Stimulated activated CD8-positive, alpha-beta memory T cell treated with anti-CD3 and anti-CD28 coated beads, Interleukin-4, amount 100 ng/mL, for 24 hours (primary cell): ENCODE measurements around the gene DNAJC13.
"Not testable (repeated sequence)": the region's sequence is repeated elsewhere in the genome, so short reads cannot be mapped to it uniquely, and the experiment has no call there.

Source experiments
- DNase-seq: peaks from one replicate; pipeline ENCODE4 v3.0.0-alpha.2; 2020; ENCODE audit warnings: low read depth

Gene DNAJC13, protein sequence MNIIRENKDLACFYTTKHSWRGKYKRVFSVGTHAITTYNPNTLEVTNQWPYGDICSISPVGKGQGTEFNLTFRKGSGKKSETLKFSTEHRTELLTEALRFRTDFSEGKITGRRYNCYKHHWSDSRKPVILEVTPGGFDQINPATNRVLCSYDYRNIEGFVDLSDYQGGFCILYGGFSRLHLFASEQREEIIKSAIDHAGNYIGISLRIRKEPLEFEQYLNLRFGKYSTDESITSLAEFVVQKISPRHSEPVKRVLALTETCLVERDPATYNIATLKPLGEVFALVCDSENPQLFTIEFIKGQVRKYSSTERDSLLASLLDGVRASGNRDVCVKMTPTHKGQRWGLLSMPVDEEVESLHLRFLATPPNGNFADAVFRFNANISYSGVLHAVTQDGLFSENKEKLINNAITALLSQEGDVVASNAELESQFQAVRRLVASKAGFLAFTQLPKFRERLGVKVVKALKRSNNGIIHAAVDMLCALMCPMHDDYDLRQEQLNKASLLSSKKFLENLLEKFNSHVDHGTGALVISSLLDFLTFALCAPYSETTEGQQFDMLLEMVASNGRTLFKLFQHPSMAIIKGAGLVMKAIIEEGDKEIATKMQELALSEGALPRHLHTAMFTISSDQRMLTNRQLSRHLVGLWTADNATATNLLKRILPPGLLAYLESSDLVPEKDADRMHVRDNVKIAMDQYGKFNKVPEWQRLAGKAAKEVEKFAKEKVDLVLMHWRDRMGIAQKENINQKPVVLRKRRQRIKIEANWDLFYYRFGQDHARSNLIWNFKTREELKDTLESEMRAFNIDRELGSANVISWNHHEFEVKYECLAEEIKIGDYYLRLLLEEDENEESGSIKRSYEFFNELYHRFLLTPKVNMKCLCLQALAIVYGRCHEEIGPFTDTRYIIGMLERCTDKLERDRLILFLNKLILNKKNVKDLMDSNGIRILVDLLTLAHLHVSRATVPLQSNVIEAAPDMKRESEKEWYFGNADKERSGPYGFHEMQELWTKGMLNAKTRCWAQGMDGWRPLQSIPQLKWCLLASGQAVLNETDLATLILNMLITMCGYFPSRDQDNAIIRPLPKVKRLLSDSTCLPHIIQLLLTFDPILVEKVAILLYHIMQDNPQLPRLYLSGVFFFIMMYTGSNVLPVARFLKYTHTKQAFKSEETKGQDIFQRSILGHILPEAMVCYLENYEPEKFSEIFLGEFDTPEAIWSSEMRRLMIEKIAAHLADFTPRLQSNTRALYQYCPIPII (N-terminal part only)

DNA sequence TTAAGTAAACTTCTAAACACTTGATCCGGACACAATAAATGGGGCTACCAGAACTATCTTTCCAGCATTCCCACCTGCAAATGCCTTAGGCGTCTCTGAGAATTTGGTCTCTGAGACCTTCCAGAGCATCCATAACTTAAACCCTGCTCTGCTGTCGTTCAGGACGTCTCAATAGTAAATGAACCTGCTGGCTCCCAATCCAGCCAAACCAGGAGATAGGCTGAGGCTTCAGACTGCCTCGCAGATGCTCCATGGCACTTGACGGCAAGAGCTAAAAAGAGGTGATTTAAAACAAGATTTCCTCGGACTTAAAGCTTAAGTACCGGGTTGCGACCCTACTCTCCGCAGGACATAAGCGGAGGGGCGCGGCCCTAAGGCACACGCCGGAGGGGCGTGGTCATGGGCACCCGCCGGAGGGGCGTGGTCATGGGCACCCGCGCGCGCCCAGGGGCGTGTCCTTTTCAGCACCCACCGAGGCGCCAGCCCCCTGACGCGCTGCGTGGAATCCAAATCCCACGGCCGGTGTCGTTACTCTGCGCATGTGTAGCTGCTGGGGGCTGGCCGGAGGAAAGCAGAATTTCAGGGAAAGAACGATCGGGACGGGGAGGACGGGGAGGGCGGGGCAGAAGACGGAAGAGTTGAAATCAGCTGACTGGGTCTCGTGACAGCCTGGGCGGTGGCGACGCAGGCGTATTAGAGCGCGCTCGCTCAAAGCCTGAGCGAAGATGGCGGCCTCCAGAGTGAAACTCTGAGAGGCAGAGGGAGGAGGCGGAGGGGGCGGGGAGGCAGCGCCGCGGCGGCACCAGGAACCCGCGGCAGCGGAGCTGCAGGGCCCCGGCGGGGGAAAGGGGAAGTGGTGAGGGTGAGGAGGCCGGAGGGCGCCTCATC, at the start of gene DNAJC13:
DNAJC13 (plus strand) TSS at position 696 of the 888 bp plus-strand sequence. CDS start 17,049 bp downstream, outside the sequence.
- DNase-seq = peak; percentile 86

DNA sequence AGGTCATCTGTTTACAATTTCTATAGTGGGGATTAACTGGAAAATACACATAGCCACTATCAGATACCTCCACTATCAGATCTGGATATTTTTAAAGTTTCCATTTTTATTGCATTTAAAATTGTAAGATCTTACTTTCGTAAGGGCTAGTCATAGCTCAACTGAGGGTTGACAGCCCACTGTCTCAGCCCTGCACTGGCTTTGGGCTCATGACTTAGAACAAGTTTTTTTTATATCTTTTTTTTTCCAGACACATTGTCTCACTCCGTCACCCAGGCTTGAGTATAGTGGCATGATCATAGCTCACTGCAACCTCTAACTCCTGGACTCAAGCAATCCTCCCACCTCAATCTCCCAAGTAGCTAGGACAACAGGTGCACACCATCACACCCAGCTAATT, 48.8 kb upstream of the DNAJC13 start:
- no peak for DNase-seq

DNA sequence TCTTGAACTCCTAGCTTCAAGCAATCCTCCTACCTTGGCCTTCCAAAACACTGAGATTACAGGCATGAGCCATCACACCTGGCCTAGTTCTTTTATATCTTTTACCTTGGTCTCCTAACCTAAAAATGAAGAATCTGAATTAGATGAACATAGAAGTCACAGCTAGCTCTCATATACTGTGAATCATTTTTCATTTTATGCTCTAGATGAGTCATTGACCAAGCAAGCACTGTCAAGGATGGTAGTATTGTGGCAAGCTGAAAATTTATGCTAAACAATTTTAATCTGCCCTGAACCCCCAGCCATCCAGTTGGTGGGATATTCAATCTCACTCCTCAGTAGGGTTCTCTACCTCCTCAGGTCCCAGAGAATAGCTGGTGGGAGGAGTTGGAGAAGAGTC, 48.3 kb upstream of the DNAJC13 start:
- no peak for DNase-seq

DNA sequence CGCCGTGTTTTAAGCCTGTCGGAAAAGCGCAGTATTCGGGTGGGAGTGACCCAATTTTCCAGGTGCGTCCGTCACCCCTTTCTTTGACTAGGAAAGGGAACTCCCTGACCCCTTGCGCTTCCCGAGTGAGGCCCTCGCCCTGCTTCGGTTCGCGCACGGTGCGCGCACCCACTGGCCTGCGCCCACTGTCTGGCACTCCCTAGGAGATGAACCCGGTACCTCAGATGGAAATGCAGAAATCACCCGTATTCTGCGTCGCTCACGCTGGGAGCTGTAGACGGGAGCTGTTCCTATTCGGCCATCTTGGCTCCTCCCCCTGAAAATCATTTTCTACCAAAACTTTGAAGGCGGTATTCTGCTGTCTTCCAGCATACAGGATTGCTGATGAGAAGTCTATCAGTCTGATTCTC, 40.4 kb upstream of the DNAJC13 start:
- DNase-seq = not testable (repeated sequence)

DNA sequence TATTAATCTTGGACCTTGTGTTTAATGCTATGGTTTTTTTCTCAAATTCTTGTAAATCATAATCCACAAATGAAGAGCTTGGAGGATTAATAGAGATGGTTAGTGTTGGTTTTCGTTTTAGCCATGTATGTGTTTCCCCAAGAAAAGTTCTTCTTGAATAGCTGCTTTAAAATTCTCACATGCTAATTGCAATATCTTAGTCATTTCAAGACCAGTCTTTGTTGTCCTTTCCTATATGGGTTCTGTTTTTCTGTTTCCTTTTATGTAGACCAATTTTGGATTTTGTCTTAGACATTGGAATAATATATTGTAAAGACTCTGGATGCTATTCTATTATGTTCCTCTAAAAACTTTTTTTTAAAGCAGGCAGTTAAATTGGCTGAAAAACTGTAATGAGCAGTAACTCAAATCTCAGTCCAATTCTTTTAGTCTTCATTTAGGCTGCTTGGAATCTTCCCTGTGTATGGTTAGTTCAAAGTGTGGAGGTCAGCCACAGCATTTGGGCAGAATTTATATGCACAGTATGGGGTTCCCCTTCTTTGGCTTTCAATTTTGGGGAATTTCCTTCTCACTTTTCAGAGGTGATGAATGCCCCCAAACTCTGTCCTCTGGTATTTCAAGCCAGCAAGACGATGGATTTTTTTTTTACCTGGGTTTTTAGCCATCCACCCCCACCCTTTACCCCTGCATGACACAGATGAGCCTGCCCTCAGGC, 39.1 kb upstream of the DNAJC13 start:
- DNase-seq = no peak

DNA sequence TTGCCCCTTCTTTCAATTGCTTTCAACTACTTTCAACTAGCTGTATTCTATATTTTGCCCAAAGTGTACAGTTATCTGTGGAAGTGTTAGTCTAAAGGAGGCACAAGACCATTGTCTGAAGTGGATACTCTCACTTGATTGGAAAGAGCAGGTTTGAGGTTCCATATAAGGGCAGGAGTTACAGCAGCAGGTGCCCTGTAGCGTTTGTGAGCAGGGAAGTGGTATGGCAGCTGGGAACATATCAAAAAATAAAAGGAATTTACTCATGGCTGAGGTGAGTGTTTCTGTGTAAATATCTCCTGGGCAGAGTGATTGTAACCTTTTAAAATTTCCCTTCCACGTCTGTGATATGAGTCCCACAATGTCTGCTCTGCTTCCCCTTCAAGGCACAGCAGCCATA, 38.5 kb upstream of the DNAJC13 start:
- DNase-seq = no peak

DNA sequence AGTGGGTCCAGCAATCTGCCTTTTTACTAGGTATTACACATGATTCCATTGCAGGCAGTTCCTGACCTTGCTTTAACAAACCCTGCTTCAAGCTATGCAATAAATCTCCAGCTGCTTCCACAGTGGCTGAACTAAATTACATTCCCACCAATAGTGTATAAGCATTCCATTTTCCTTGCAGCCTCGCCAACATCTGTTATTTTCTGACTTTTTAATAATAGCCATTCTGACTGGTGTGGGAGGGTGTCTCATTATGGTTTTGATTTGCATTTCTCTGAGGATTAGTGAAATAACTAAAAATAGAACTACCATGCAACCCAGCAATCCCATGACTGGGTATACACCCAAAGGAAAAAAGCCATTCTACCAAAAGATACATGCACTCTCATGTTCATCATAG, 36.4 kb upstream of the DNAJC13 start:
- no peak for DNase-seq

DNA sequence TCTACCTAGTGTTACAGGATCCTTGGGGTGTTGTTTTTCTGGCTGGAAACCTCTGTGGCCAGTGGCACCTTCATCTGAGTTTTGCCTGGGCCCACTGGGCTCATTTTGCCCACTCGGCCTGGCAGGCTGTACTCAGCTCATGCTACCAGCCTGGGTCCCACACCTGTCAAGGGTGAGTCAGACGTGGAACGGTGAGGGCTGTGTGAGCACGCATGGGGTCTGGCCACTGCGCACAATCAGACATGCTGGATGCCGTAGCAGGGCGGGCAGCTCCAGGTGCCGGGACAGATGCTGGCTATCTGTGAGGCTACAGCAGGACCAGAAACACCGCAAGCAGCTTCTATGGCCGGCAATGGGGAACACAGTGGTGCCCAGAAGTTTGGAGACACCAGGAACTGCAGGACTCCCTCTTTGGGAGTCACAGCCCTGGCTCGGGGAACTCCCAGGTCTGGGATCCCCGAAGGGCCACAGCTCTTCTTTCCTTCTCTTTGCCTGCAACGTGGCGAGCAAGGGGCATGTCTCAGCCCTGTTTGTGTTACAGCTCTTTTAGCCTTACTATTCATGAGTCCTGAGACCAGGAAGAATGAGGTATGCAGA, 35.9 kb upstream of the DNAJC13 start:
- no peak for DNase-seq

DNA sequence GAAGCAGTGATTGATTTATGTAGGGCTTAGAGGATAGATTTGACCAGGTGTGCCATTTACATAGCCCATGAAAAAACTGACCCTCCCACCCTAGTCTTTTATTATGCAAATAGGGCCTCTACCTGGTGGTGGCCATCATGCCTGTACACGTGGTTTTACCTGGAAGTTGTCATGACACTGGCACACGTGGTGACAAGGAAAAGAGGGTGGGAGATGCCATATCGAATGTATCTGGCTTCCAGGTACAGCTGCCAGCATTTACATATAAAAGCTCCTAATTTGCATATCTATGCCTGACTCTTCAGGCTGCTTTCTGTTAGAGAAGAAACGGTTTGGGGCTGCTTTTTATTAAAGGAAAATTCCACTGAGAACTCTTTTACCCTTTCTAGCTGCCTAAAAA, 35.0 kb upstream of the DNAJC13 start:
- DNase-seq = no peak

DNA sequence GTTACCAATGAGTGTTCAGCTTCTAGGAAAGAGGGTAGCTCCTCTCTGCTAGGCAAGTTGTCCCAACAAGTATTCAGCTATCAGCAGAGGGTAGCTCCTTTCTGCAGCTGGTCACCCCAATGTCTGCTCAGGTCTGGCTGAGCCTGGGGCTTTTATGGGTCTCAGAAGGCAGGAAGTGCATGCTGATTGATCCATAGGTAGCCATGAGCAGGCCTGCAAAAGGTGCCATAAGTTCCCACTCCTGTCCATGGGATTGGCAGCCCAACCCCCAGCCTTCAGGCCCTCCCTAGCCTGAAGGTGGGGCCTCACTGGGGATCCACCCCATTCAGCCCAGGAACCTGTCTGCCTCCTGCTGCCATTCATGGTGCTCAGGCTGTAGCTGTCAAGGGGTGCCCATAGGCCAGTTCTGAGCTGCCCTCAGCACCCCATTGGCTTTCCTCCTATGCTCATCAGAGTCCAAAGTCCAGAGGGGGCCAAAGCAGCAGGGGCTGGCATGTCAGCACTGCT, 34.6 kb upstream of the DNAJC13 start:
- no peak for DNase-seq

DNA sequence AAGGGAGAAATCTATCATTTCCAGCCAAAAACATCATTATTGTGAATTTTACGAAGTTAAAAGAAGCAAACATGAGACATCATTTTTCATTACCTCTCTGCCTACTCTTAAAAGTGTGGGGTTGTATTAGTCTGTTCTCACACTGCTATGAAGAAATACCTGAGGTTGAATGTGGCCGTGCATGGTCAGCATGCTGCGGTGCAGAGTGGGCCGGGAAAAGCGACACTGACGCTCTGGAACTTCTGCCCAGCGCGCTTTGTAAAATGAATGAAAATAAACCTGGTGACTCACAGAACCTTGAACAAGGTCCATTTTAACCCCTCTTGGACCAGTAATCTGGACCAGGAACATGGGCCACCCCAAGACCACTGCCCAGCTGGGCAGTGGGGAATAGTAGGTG, 31.0 kb upstream of the DNAJC13 start:
- no peak for DNase-seq

DNA sequence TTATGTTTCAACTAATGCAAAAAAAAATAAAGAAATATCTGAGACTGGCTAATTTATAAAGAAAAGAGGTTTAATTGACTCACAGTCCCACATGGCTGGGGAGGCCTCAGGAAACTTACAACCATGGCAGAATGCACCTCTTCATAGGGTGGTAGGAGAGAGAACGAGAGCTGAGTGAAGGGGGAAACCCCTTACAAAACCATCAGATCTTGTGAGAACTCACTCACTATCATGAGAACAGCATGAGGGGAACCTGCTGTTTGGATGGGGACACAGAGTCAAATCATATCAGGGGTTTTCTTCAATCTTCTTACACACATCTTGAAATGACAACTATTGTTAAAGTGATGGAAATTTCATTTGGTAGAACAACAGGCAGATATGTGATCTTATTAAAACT, 24.6 kb upstream of the DNAJC13 start:
- DNase-seq = not testable (repeated sequence)

DNA sequence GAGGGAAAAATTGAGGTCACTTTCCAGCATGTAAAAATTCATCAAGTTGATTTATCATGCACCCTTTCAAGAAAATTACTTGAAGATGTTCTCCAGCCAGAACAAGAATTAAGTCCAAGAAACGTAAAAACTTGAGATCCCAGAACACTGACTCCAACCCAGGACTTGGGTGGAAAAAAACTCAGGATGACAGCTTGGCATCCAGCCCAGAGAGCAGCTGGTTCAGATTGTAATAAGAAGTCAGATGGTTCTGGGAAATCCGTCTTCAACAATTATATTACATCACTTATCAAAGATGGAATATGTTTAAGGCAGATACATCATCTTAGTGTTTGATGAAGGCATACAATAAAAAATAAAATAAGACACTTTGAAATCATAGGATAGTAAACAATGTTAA, 23.0 kb upstream of the DNAJC13 start:
- DNase-seq = no peak

DNA sequence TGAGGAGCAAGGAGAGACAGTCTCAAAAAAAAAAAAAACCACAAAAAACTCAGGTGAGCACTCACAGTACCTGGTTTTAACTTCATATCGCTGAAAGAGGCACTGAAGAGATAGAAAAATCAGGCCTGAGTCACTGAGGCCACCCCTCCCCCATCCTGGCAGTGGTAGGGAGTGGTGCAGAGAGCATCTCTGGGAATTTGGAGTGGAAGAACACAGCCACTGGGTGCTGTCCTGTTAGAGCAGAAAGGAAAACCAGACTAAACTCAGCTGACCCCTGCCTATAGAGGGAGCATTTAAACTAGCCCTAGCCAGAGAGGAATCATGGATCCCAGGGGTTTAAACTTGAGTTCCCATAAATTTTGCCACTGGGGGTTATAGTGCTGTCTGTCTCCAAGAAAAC, 22.2 kb upstream of the DNAJC13 start:
- DNase-seq = no peak

DNA sequence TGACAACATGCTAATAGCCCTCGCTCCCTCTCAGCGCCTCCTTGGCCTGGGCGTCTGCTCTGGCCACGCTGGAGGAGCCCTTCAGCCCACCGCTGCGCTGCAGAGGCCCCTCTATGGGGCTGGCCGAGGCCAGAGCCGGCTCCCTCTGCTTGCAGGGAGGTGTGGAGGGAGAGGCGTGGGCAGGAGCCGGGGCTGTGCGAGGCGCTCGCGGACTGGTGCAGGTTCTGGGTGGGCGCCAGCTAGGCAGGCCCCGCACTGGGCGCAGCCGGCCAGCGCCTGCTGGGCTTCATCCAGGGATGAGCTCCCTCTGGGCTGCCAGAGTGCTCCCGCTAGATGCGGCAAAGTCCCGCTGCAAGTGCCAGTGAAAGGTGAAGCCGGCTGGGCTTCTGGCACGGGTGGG, 21.0 kb upstream of the DNAJC13 start:
- no peak for DNase-seq

DNA sequence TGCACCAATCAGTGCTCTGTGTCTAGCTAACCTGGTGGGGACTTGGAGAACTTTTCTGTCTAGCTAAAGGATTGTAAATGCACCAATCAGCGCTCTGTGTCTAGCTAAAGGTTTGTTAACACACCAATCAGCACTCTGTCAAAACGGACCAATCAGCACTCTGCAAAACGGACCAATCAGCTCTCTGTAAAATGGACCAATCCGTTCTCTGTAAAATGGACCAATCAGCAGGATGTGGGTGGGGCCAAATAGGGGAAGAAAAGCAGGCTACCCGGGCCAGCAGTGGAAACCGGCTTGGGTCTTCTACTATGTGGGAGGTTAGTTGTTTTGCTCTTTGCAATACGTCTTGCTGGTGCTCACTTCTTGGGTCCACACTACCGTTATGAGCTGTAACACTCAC, 20.5 kb upstream of the DNAJC13 start:
- DNase-seq = not testable (repeated sequence)

DNA sequence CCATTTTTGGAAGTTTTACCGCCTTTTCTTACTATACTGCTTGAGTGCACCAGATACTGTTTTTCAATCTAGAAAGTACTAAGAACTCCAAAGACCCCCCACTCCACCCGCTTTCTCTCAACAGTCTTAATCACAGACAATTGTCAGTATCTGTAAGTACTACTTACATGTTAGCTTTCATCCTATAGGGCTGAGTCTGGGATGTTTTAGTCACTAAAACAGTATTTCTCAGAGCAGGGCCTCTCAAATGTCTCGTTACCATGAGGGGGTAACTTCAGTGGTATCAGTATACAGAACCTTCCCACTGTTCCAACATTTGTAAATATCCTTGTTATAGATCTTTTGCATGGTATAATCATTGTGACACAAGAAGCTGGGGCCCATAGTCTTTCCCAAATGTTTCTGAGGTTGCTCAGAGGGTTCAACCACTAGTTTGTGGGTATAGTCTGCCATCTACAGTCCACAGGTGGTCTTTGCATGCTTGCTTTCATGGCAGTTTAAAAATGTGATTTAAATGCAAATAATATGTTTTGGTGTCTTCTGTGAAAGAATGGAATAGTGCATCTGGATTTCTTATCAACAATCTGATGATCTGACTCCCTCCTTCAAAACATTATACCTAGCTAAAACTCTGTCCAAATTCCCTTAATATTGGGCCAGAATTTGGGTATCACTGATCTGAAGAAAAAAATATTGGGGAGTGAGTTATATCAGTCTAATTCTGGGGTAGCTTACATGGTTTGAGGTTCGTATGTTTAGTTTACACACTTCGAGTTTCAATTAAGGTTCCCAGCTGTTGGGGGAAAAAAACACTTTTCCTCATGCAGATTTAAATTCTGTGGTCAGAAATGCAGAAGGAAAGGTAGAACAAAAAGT, 18.0 kb upstream of the DNAJC13 start:
- DNase-seq = no peak

DNA sequence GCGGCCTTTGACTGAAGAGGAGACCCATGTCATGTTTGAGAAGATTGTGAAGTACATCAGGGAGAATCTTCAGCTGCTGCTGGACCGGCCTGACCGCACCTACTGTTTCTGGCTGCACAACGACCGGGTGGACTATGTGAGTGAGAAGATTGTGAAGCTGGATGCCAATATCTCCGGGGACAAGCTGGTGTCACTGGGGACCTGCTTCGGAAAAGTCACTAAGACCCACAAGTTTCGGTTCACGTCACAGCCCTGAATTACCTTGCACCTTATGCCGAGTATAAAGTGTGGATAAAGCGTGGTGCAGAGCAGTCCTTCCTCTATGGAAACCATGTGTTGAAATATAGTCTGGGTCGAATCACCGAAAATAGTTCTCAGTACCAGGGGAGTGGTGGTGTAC, 16.0 kb upstream of the DNAJC13 start:
- no peak for DNase-seq

DNA sequence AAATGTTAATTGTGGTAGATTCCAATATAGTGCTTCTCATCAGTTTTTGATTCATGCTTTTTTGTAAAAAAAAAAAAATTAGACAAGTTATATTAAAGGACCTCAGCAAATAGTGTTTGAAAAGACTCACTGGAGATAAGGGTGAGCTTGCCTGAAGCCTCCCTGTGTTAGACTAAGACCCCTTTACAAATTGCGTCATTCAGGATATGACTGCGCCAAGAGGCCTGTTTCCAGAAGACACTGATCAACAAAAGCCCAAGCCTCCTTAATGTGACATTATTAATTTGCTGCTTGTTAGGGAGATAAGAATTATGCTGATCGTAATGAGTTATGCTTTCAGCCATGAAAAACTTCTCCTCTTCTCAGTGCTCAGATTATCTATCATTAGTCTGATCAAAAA, 13.0 kb upstream of the DNAJC13 start:
- no peak for DNase-seq
